OCI-LY1 (cell line): ENCODE measurements around the gene AGAP1.

Experiments
- H2AFZ ChIP-seq: fragments of 200-600 bp; sonication (generic), shearing (Covaris generic); 2 replicates; pipeline ENCODE4 v1.6.0; 2014; ENCODE audit warnings: antibody characterized with exemption, mild to moderate bottlenecking, low read length
- H3F3A ChIP-seq: fragments of 200-600 bp; sonication (generic), shearing (Covaris generic); 2 replicates; pipeline ENCODE4 v1.6.0; 2014; ENCODE audit warnings: mild to moderate bottlenecking, antibody characterized with exemption, low read length, moderate library complexity; ENCODE audit not compliant: insufficient read depth
- H3K27ac ChIP-seq: fragments of 200-600 bp; sonication (generic); 2 replicates; pipeline ENCODE4 v1.5.1; 2014; ENCODE audit warnings: low read length, mixed run types, mild to moderate bottlenecking, low read depth; ENCODE audit not compliant: poor library complexity, severe bottlenecking
- H3K27me3 ChIP-seq: fragments of 200-600 bp; sonication (generic); 2 replicates; pipeline ENCODE4 v1.6.0; 2014; ENCODE audit warnings: antibody characterized with exemption, mild to moderate bottlenecking, low read length, moderate library complexity; ENCODE audit not compliant: insufficient read depth
- H3K36me3 ChIP-seq: fragments of 200-600 bp; sonication (generic); 2 replicates; pipeline ENCODE4 v1.6.1; 2014; ENCODE audit warnings: mild to moderate bottlenecking, antibody characterized with exemption, low read length, moderate library complexity, mixed read lengths; ENCODE audit not compliant: insufficient read depth
- H3K4me1 ChIP-seq: fragments of 200-600 bp; sonication (generic); 2 replicates; pipeline ENCODE4 v1.5.1; 2014; ENCODE audit warnings: mild to moderate bottlenecking, low read length, moderate library complexity; ENCODE audit not compliant: insufficient read depth, severe bottlenecking
- H3K4me2 ChIP-seq: fragments of 200-600 bp; sonication (generic), shearing (Covaris generic); 2 replicates; pipeline ENCODE4 v1.6.1; 2014; ENCODE audit warnings: low read length
- H3K4me3 ChIP-seq: fragments of 200-600 bp; sonication (generic); 2 replicates; pipeline ENCODE4 v1.5.1; 2014; ENCODE audit warnings: low read length, low read depth, mild to moderate bottlenecking, mixed read lengths; ENCODE audit not compliant: poor library complexity, severe bottlenecking
- H3K79me2 ChIP-seq: fragments of 200-600 bp; shearing (Covaris generic); 2 replicates; pipeline ENCODE4 v1.6.1; 2016; ENCODE audit warnings: mixed run types, low read length, mixed read lengths; ENCODE audit not compliant: insufficient read depth
- H3K9ac ChIP-seq: fragments of 200-600 bp; sonication (generic), shearing (Covaris generic); 2 replicates; pipeline ENCODE4 v1.6.1; 2014; ENCODE audit warnings: mild to moderate bottlenecking, low read length, mixed read lengths
- H3K9me2 ChIP-seq: fragments of 200-600 bp; sonication (generic), shearing (Covaris generic); 2 replicates; pipeline ENCODE4 v1.6.1; 2014; ENCODE audit warnings: low read depth, mild to moderate bottlenecking, low read length, mixed read lengths
- H3K9me3 ChIP-seq: fragments of 200-600 bp; shearing (Covaris generic); 2 replicates; pipeline ENCODE4 v1.6.1; 2014; ENCODE audit warnings: low read length, mixed read lengths
- H4K20me1 ChIP-seq: fragments of 200-600 bp; sonication (generic), shearing (Covaris generic); 2 replicates; pipeline ENCODE4 v1.6.0; 2016; ENCODE audit warnings: mild to moderate bottlenecking, low read length; ENCODE audit not compliant: insufficient read depth
- EZH2 ChIP-seq: fragments of 200-600 bp; sonication (generic), shearing (Covaris generic); IDR thresholded peaks from 2 replicates; pipeline ENCODE4 v1.8.0; 2017; ENCODE audit warnings: borderline replicate concordance, mixed run types, mild to moderate bottlenecking, antibody characterized with exemption, low read length, moderate library complexity, mixed read lengths
- TF ChIP-seq, protein P1 (sequence below): fragments of 200-600 bp; sonication (generic), shearing (Covaris generic); IDR thresholded peaks from 2 replicates; pipeline ENCODE4 v1.5.1; 2017; ENCODE audit warnings: mild to moderate bottlenecking, antibody characterized with exemption, low read length, moderate library complexity, mixed read lengths

AGAP1 gene

DNA sequence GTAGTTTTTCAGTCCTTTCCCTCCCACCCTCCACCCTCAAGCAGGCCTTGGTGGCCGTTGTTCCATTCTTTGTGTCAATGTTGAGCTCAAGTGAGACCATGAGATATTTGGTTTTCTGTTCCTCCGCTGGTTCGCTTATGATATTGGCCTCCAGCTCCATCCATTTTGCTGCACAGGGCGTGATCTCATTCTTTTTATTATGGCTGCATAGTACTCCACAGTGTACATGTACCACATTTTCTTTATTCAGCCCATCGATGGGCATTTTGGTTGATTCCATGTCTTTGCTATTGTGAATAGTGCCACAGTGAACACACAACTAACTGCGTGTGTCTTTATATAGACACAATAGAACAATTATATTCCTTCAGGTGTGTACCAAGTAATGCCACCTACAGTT lies 14.1 kb downstream of the AGAP1 start:
- H3K9ac ChIP-seq = no peak overlapping the region
- no peaks in the 10 kb centered on the region for H3K79me2 ChIP-seq
- no peaks in the 10 kb centered on the region for H3K36me3 ChIP-seq
- TF ChIP-seq EZH2 = no peak
- TF ChIP-seq, protein P1, sequence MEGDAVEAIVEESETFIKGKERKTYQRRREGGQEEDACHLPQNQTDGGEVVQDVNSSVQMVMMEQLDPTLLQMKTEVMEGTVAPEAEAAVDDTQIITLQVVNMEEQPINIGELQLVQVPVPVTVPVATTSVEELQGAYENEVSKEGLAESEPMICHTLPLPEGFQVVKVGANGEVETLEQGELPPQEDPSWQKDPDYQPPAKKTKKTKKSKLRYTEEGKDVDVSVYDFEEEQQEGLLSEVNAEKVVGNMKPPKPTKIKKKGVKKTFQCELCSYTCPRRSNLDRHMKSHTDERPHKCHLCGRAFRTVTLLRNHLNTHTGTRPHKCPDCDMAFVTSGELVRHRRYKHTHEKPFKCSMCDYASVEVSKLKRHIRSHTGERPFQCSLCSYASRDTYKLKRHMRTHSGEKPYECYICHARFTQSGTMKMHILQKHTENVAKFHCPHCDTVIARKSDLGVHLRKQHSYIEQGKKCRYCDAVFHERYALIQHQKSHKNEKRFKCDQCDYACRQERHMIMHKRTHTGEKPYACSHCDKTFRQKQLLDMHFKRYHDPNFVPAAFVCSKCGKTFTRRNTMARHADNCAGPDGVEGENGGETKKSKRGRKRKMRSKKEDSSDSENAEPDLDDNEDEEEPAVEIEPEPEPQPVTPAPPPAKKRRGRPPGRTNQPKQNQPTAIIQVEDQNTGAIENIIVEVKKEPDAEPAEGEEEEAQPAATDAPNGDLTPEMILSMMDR = no peak
- no peak overlapping the region for H3K4me3 ChIP-seq
- no peaks in the 10 kb centered on the region for H3K9me2 ChIP-seq
- no peaks in the 10 kb centered on the region for H3F3A ChIP-seq
- no peak overlapping the region for H3K27ac ChIP-seq
- no peak overlapping the region for H2AFZ ChIP-seq
- no peak overlapping the region for H3K4me2 ChIP-seq
- no peaks in the 10 kb centered on the region for H3K4me1 ChIP-seq
- no peaks in the 10 kb centered on the region for H3K9me3 ChIP-seq
- H3K27me3 ChIP-seq = no peaks in the 10 kb centered on the region
- H4K20me1 ChIP-seq = no peaks in the 10 kb centered on the region

DNA sequence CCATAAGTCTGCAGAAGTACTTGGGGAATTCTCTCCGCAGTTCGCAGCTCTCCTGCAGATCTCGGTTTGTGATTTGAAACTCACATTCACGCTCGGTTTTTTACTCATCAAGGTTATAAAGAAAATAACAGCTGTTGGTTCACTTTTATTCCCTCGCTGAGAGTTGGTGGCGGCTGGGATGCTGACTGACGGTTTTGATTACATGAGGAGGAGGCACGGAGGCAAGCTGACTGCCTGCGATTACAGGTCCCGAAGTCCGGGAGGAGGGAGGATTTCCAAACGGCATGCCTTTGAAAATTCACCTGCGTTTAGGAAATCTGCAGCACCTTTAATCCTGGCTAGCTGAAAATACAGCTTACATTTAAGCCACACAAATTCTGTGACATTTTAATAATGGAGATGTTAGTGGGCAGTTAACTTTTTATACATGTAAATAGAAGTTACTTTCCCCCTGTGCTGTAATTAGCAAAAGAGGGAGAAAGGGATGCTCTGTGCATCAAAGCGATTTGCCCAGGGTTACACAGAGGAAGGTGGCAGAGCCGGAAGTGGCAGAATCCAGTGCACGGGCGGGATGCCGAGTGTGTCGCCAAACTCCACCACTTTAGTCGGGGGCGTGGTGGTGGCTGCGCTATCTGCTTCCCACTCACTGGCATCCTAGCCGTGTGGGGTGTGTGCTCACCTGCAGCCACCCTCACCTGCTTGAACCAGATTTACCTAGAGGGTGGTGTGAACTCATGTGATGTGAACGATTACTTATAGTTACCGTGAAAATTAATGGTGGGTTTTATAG lies 14.7 kb downstream of the AGAP1 start:
- Histone ChIP-seq H2AFZ (no peak overlapping the region), H3K27me3 (no peaks in the 10 kb centered on the region), H3K36me3 (no peaks in the 10 kb centered on the region), H4K20me1 (no peaks in the 10 kb centered on the region), H3K4me2 (no peak overlapping the region), H3K9me2 (no peaks in the 10 kb centered on the region), H3K27ac (no peak overlapping the region), H3K9ac (no peak overlapping the region), H3K4me3 (no peak overlapping the region), H3K9me3 (no peaks in the 10 kb centered on the region), H3K4me1 (no peaks in the 10 kb centered on the region), H3K79me2 (no peaks in the 10 kb centered on the region), H3F3A (no peaks in the 10 kb centered on the region)
- TF ChIP-seq, protein P1 = no peak
- TF ChIP-seq EZH2 = no peak

DNA sequence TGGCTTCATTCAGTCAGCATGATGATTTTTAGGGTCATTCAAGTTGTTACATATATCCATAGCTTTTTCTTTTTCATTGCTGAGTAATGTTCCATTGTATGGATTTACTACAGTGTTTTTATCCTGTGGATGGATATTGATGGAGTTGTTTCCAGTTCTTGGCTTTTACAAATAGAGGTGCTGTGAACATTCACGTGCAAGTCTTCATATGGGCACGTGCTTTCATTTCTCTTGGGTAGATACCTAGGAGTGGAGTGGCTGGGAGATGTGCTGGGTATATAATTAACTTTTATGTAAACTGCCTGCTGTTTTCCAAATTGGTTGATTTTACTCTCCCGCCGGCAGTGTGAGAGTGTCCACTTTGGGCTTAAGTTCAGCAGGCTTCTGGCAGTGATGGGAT lies 16.5 kb downstream of the AGAP1 start:
- H3K27ac ChIP-seq = no peak overlapping the region
- no peak overlapping the region for H3K4me2 ChIP-seq
- H2AFZ ChIP-seq = no peak overlapping the region
- H3K27me3 ChIP-seq = no peaks in the 10 kb centered on the region
- TF ChIP-seq, protein P1 = no peak
- TF ChIP-seq EZH2 = no peak
- H3K9ac ChIP-seq = no peak overlapping the region
- H3K36me3 ChIP-seq = no peaks in the 10 kb centered on the region
- no peak overlapping the region for H3K4me3 ChIP-seq
- H4K20me1 ChIP-seq = no peaks in the 10 kb centered on the region
- no peaks in the 10 kb centered on the region for H3K9me2 ChIP-seq
- H3K9me3 ChIP-seq = no peaks in the 10 kb centered on the region
- no peaks in the 10 kb centered on the region for H3F3A ChIP-seq
- no peaks in the 10 kb centered on the region for H3K79me2 ChIP-seq
- H3K4me1 ChIP-seq = no peaks in the 10 kb centered on the region
